NCI-H2196 treated with DMSO at 0.1 percent for 48 hours (cell line): ENCODE results near the gene IL15RA.
"Not testable (repeated sequence)": the region's sequence is repeated elsewhere in the genome, so short reads cannot be mapped to it uniquely, and the experiment has no call there.

ENCODE experiments used
- DNase-seq: peaks from one replicate; lab custom pipeline; 2025; ENCODE audit not compliant: unreplicated experiment; lab: John Stamatoyannopoulos, UW

Gene IL15RA

GRCh38 chr10:6006546-6006945, 29.2 kb upstream of the IL15RA start:
- no peak for DNase-seq

DNA sequence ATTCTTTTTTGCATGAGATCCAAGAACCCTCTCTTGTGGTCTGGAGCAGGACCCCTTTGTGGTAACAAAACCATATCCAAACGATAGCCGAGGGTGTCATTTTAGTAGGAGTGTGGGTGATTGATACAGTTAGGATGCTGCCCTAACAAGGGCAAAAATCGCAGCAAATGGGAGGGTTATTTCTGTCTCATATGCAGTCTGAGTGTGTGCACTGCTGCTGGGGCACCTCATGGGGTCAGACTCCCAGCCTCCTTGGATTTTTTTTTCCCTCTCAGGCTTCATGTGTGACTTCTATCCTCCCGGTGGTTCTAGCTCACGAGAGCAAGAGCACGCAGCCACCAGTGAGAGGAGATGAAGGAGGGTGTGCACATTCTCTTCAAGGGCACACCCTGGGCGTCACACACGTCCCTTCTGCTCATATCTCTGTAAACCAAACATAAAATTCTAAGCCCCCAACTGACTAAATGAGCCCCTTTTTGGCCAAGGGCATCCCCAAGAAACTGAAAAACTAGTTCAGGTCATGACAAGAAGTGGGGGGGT, 28.6 kb upstream of the IL15RA start:
- no peak for DNase-seq

DNA sequence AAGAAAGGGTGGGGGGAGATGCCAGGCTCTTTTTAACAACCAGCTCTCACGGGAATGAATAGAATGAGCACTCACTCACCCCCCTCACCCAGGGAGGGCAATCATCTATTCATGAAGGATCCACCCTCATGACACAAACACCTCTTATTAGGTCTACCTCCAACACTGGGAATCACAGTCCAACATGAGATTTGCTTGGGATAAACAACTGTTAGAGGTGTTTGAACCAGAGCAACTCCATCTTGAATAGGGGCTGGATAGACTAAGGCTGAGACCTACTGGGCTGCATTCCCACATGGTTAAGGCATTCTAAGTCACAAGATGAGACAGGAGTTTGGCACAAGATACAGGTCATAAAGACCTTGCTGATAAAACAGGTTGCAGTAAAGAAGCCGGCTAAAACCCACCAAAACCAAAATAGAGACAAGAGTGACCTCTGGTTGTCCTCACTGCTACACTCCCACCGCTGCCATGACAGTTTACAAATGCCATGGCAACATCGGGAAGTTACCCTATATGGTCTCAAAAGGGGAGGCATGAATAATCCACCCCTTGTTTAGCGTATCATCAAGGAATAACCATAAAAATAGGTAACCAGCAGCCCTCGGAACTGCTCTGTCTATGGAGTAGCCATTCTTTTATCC, 27.9 kb upstream of the IL15RA start:
- not testable (repeated sequence) for DNase-seq

DNA sequence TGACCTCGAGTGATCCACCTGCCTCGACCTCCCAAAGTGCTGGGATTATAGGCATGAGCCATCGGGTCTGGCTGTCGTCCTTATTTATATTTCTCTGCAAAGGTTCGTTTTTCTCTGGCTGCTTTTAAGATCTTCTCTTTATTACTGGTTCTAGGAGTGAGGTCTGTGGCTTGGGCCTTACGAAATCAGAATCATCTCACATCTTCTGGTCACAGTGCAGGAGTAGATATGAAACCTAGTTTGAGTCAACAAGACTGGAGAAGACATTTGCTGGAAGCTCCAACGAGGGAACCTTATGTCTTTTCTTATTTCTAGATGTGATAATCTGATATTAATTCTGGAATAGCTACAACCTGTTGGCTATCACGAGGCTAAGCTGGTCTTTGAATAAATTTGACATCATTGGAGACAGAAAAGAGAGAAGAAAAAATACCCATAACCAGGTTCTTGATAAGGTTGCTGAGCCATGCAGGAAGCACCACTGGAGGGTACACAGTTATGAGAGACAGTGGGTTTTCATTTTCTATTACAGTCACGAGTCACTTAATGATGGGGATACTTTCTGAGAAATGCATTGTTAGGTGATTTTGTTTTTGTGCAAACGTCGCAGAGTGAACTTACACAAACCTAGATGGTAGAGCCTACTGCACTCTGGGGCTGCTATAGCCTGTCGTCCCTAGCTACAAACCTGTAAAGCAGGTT, 25.6 kb upstream of the IL15RA start:
- DNase-seq: no peak

GRCh38 chr10:5999440-6000165, 22.3 kb upstream of the IL15RA start:
- DNase-seq: no peak

DNA sequence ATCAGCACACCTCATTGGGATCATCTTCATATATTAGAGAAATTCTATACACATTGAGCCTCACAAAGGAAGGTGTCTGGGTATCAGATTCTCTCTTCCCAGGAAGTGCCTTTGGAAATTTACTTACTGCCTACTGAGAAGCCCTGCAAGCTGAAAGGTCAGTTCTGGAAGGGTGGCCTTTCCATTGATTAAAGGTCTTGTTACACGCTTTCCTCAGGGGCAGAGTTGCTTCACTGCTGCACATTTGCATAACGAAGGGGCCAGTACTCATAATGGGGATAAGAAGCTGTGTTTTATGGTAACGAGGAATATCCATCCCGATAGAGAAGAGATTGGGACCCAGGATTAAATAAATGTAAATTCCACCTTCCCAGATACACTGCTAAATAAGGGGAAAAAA, 19.4 kb upstream of the IL15RA start:
- no peak for DNase-seq

- DNase-seq: no peak
Observed at GRCh38 chr10:5992398-5992797, 15.1 kb upstream of the IL15RA start.

- DNase-seq: no peak
Observed at GRCh38 chr10:5991708-5992107, 14.4 kb upstream of the IL15RA start.

DNA sequence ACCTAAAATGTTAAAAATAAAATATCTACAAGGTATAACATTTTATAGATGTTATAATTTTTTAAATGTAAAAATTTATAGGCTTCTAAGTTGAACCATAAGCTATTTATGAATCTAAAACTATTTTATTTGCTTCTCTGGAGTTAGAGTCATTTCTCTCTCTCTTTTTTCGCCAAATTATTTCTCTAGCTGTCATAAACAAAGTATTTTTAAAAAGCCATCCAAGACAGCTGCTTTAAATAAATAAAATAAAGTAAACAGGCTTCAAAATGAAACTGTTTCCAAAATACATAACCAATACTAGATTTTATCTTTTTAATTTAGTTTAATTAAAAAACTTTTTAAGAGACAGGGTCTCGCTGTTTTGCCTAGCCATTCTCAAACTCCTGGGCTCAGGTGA, 12.4 kb upstream of the IL15RA start:
- no peak for DNase-seq

- no peak for DNase-seq
Observed at GRCh38 chr10:5988336-5988920, 11.1 kb upstream of the IL15RA start.

- no peak for DNase-seq
Observed at GRCh38 chr10:5987747-5988146, 10.4 kb upstream of the IL15RA start.

GRCh38 chr10:5985029-5985428, 7.7 kb upstream of the IL15RA start:
- no peak for DNase-seq

DNA sequence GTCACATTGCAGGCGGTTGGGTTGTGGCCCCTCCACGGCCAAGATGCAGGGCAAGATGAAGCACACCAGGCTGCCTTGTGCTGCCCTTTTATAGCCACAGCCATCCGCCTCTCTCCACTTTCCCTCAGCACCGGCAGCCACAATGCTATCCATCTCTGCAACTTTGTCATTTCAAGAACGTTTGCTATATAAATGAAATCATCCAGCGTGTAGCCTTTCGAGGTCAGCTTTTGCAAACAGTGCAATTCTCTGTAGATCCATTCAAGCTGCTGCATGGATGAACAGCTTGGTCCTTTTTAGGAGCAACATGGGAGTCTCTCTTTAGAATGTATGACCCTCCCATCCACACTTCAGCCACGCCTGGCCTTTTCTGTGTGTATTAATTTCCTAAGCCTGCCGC, 6.4 kb upstream of the IL15RA start:
- DNase-seq: no peak

DNA sequence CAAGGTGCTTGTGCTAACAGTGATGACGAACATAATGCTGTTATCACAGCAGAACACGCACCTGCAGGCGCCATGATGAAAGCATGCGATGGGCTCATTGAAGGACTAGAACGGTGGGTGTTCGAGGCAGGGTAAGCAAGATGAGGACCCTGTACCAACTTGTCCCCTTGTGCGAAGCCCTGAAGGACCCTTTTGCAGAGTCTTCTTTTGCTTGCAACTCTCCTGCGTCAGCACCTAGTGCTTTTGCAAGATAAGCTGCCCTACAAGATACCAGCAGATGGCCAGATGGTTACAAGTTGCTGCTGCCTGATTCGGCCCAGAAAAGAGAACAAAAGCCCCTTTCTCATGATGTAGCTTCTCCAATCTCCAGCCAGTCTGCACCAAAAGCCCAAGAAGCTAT, 4.2 kb upstream of the IL15RA start:
- no peak for DNase-seq

DNA sequence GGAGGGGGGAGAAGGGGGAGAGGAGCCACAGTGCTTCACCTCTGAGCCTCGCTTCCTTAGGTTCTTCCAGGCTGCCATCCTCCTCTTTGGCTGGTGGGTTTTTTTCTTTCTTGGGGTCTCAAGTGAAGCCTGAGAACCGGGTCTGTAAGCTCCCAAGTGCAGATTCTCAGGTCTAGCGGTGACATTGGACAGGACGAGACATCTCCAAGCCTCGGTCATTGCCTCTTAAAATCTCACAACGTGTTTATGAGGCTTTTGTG, 817 bp upstream of the IL15RA start:
- no peak for DNase-seq

- no peak for DNase-seq
Observed at GRCh38 chr10:5976512-5977470, 552 bp downstream of the IL15RA start.

- DNase-seq: no peak
Observed at GRCh38 chr10:5975641-5976473, 1.5 kb downstream of the IL15RA start.

- DNase-seq: no peak
Observed at GRCh38 chr10:5973069-5973468, 4.3 kb downstream of the IL15RA start.

DNA sequence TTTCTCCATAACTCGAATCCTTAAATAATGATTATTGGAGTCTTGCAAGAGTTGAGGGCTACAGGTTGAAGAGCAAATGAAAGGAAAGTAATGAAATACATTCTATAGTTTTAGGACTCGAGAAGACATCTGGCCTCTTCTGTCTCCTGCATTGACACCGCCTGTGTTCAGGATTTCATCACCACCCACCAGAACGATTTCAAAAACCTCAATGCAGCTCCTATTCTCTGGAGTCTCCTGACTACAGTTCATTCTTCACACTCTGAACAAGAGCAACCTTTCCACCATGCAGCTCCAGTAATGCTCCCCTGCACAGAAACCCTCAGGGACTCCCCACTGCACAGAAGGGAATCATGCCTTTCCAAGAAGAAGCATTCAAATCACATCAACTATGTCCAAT, 5.5 kb downstream of the IL15RA start:
- no peak for DNase-seq

GRCh38 chr10:5971315-5971832, 6.0 kb downstream of the IL15RA start:
- DNase-seq: no peak
